K562 (cell line): ENCODE data around the gene NEURL2. TPM values are rescaled to one million over a fixed set of nuclear protein-coding genes. Genes with fewer than 3 reads are reported as not detected.

Experiments used
- ATAC-seq: fragments of 200-7000 bp; cut with Tn5 transposase; 3 replicates; pipeline ENCODE4 v1.9.1; 2020; ENCODE audit warnings: moderate library complexity
- BruUV-seq: library from RNA; stranded (reverse); fragments of 400-500 nt; replicated peaks from 2 replicates; lab custom pipeline; 2021; lab: Mats Ljungman, UMichigan
- CTCF ChIA-PET: fragments of 300-600 bp; formaldehyde crosslinking; extraction: SDS; loops from one replicate; lab custom pipeline; 2021; ENCODE audit warnings: low intra/inter-chr PET ratio; lab: Yijun Ruan, JAX
- POLR2A ChIA-PET: fragments of 300-600, 350-650 bp; sonication (Branson Sonifier 250); formaldehyde crosslinking; extraction: SDS; loops from one replicate; lab custom pipeline; 2021; ENCODE audit warnings: antibody characterized with exemption, inconsistent platforms; lab: Yijun Ruan, JAX
- DNase-seq, 4 experiments: peaks; one replicate each; pipeline versions ENCODE4 v3.0.0 to v3.0.0-alpha.2; 2011 to 2018; ENCODE audit warnings: low spot score in 3 of 4, mixed read lengths in 3 of 4; ENCODE audit errors: extremely low read depth in 1 of 4
- FAIRE-seq: peaks from 2 replicates; lab custom pipeline; 2011; peaks lifted over from hg19 to GRCh38; lab: Jason Lieb, UNC
- H2AFZ ChIP-seq: 2 replicates; pipeline ENCODE4 v1.6.0; 2011; ENCODE audit warnings: low read depth, low read length, control low read depth, inconsistent platforms
- H3K27ac ChIP-seq: fragments of 200-600 bp; 3 replicates; pipeline ENCODE4 v1.8.0; 2011; ENCODE audit warnings: low read depth, mild to moderate bottlenecking, control low read depth, inconsistent platforms, low read length, moderate library complexity, mixed read lengths; ENCODE audit errors: extremely low read depth
- H3K27me3 ChIP-seq, 2 experiments: fragments of 300-600 bp in 1 of 2; 2 replicates in 1 of 2; 3 replicates in 1 of 2; pipeline versions ENCODE4 v1.6.0 to v1.8.0; 2011; ENCODE audit warnings: inconsistent platforms in 2 of 2, low read length in 2 of 2, mild to moderate bottlenecking in 1 of 2, mixed read lengths in 1 of 2, moderate library complexity in 1 of 2; ENCODE audit not compliant: control insufficient read depth in 2 of 2, insufficient read depth in 2 of 2
- H3K36me3 ChIP-seq: fragments of 300-600 bp; 3 replicates; pipeline ENCODE4 v1.8.0; 2011; ENCODE audit warnings: mild to moderate bottlenecking, low read length, inconsistent platforms; ENCODE audit not compliant: control insufficient read depth, insufficient read depth
- H3K4me1 ChIP-seq, 2 experiments: fragments of 200-600 bp in 1 of 2; replicated peaks in 1 of 2; 2 replicates in 1 of 2; 3 replicates in 1 of 2; pipeline versions ENCODE4 v1.5.1 to v1.8.0; 2011; ENCODE audit warnings: inconsistent platforms in 2 of 2, low read length in 2 of 2, mild to moderate bottlenecking in 1 of 2, mixed read lengths in 1 of 2, moderate library complexity in 1 of 2; ENCODE audit not compliant: control insufficient read depth in 2 of 2, insufficient read depth in 2 of 2
- H3K4me2 ChIP-seq: 2 replicates; pipeline ENCODE4 v1.6.1; 2011; ENCODE audit warnings: low read length, control low read depth, inconsistent platforms, mixed read lengths; ENCODE audit not compliant: insufficient read depth
- H3K4me3 ChIP-seq: fragments of 200-600 bp; sonication (generic), shearing (Covaris generic); 2 replicates; pipeline ENCODE4 v1.5.1; 2016; ENCODE audit warnings: control low read depth, inconsistent platforms
- H3K79me2 ChIP-seq: fragments of 200-600 bp; 3 replicates; pipeline ENCODE4 v1.8.0; 2011; ENCODE audit warnings: low read length, inconsistent platforms; ENCODE audit not compliant: control insufficient read depth, insufficient read depth
- H3K9ac ChIP-seq, 2 experiments: 2 replicates each; pipeline versions ENCODE4 v1.6.0 to v1.6.1; 2011; ENCODE audit warnings: low read depth in 2 of 2, low read length in 2 of 2, control low read depth in 1 of 2, inconsistent platforms in 1 of 2, mild to moderate bottlenecking in 1 of 2, mixed read lengths in 1 of 2; ENCODE audit not compliant: insufficient read depth in 1 of 2
- H3K9me1 ChIP-seq: one replicate; pipeline ENCODE4 v1.6.0; 2011; ENCODE audit warnings: inconsistent platforms, mild to moderate bottlenecking, low read length, moderate library complexity; ENCODE audit not compliant: control insufficient read depth, insufficient read depth
- H3K9me3 ChIP-seq: replicated peaks from 2 replicates; pipeline ENCODE4 v1.5.1; 2011; ENCODE audit warnings: low read depth, low read length, inconsistent platforms; ENCODE audit not compliant: control insufficient read depth, insufficient read depth
- H4K20me1 ChIP-seq: replicated peaks from 2 replicates; pipeline ENCODE4 v1.6.1; 2011; ENCODE audit warnings: low read length, inconsistent platforms, mixed read lengths; ENCODE audit not compliant: control insufficient read depth, insufficient read depth
- FOXK2 ChIP-seq, 2 experiments: fragments of 450-650 bp; IDR thresholded peaks in 1 of 2; conservative IDR thresholded peaks in 1 of 2; 2 replicates each; pipeline ENCODE4 v1.6.1; 2016; ENCODE audit warnings: low read depth in 2 of 2, mild to moderate bottlenecking in 1 of 2
- RBFOX2 ChIP-seq: fragments of 200-400 bp; formaldehyde crosslinking; IDR thresholded peaks from 2 replicates; pipeline ENCODE4 v1.6.1; 2017; ENCODE audit warnings: low read depth, mild to moderate bottlenecking, low read length, moderate library complexity
- ZMIZ1 ChIP-seq, 2 experiments: fragments of 150-350 bp in 1 of 2; IDR thresholded peaks; 2 replicates each; pipeline ENCODE4 v1.6.1; 2012 to 2016; ENCODE audit warnings: low read depth in 2 of 2, low read length in 2 of 2, mild to moderate bottlenecking in 1 of 2, moderate library complexity in 1 of 2
- ZNF444 ChIP-seq: fragments of 250-450 bp; sonication (Bioruptor Pico); IDR thresholded peaks from 2 replicates; pipeline ENCODE4 v1.4.0; 2020; ENCODE audit warnings: mild to moderate bottlenecking, moderate library complexity
- WGBS: fragments of 100-300 bp; shearing (Covaris generic); methylation state at CpG from one replicate; pipeline ENCODE4 v1.1.6; 2016; ENCODE audit warnings: low coverage, mixed read lengths; ENCODE audit not compliant: insufficient coverage; ENCODE audit errors: missing lambda C conversion rate; 5-methylcytosine and 5-hydroxymethylcytosine counted together
- in situ Hi-C: fragments of 300-500 bp; cut with MboI; formaldehyde crosslinking; loops from 4 replicates; pipeline ENCODE4 v1.15.0; 2018; ENCODE audit warnings: inconsistent platforms, mixed read lengths
- intact Hi-C: fragments of 100-400 bp; cut with micrococcal nuclease; formaldehyde crosslinking; loops from 2 replicates; pipeline ENCODE4 v1.14.2; 2022
- polyA plus RNA-seq, 8 experiments: library from polyadenylated mRNA; depleted of rRNA in 4 of 8; stranded (reverse) in 5 of 8; unstranded in 3 of 8; fragments of >200 nt; fragmentation: Nextera tagmentation in 2 of 8; fragmentation: Illumina TruSeq in 1 of 8; extraction: Ambion mirVana in 2 of 8; extraction: Trizol in 1 of 8; gene quantifications; 2 replicates each; pipeline versions ENCODE4 v1.2.1 to v1.2.3, GENCODE V29; 2011 to 2014; ENCODE audit warnings: inconsistent platforms in 1 of 8, missing spikeins in 1 of 8
- total RNA-seq, 7 experiments: library from RNA; depleted of rRNA in 6 of 7; stranded (reverse); fragments of >200 nt in 6 of 7; fragmentation: Illumina TruSeq in 2 of 7; extraction: Trizol in 2 of 7; gene quantifications; 2 replicates each; pipeline versions ENCODE4 v1.2.1 to v1.2.3, GENCODE V29; 2011 to 2021; ENCODE audit warnings: low replicate concordance in 1 of 7
- TF ChIP-seq, protein P1 (sequence below): sonication (generic); formaldehyde crosslinking; IDR thresholded peaks from 2 replicates; pipeline ENCODE4 v1.8.0; 2023; ENCODE audit warnings: mild to moderate bottlenecking, missing genetic modification reagents

NEURL2 gene
- total and polyA plus RNA-seq, 9 of the 15 experiments (the other 6 are each of a cell fraction or from before 2014, with no cell fraction given): 0.22 to 1.9 (median 0.50) TPM; not detected in 1

GRCh38 chr20:45907219-45907948 is 16.4 kb upstream of the NEURL2 start:
- no TSS peak for BruUV-seq
- in situ Hi-C loops: no loop called here

More at GRCh38 chr20:45907219-45907948, 16.4 kb upstream of the NEURL2 start:
- ATAC-seq (no peak), FAIRE-seq (no peak), DNase-seq (no peak)
- CTCF ChIA-PET: no interaction called here
- Histone ChIP-seq H3K4me2 (no peak overlapping the region), H3K4me1 (peaks cover 18 to 46% of the 10 kb centered on the region in 2 experiments), H3K79me2 (peaks cover 15% of the 10 kb centered on the region), H3K27me3 (no peaks in the 10 kb centered on the region), H3K9me3 (no peaks in the 10 kb centered on the region), H4K20me1 (no peaks in the 10 kb centered on the region), H3K9ac (peak overlapping the region in 1 of 2 experiments; percentile 49; a peak in 2 of 4 replicates), H3K4me3 (no peak overlapping the region), H3K36me3 (peaks cover 19% of the 10 kb centered on the region; the same call in 2 of the 3 replicates), H2AFZ (no peak overlapping the region), H3K27ac (no peak overlapping the region), H3K9me1 (no peaks in the 10 kb centered on the region)
- 92% methylated on average over 17 of the region's 17 CpGs for WGBS
- intact Hi-C loops: no loop called here
- POLR2A ChIA-PET: interaction anchor here (0.7 to 2.6 kb wide), 3 partner anchors 9 to 12 kb away, joined by 3 to 6 read pairs (median 6); no protein-coding TSS in a partner anchor
- no peak for TF ChIP-seq ZMIZ1 (IDR thresholded peaks at IDR 0.05; ENCODE audit: low read depth in 2 of 2, low read length in 2 of 2)
- no peak for TF ChIP-seq FOXK2 (conservative IDR thresholded peaks at IDR 0.05 in 1 of 2, IDR thresholded peaks at IDR 0.05 in 1 of 2; ENCODE audit: low read depth in 2 of 2)
- no peak for TF ChIP-seq ZNF444 (CRISPR knock-in tag)
- TF ChIP-seq, protein P1, sequence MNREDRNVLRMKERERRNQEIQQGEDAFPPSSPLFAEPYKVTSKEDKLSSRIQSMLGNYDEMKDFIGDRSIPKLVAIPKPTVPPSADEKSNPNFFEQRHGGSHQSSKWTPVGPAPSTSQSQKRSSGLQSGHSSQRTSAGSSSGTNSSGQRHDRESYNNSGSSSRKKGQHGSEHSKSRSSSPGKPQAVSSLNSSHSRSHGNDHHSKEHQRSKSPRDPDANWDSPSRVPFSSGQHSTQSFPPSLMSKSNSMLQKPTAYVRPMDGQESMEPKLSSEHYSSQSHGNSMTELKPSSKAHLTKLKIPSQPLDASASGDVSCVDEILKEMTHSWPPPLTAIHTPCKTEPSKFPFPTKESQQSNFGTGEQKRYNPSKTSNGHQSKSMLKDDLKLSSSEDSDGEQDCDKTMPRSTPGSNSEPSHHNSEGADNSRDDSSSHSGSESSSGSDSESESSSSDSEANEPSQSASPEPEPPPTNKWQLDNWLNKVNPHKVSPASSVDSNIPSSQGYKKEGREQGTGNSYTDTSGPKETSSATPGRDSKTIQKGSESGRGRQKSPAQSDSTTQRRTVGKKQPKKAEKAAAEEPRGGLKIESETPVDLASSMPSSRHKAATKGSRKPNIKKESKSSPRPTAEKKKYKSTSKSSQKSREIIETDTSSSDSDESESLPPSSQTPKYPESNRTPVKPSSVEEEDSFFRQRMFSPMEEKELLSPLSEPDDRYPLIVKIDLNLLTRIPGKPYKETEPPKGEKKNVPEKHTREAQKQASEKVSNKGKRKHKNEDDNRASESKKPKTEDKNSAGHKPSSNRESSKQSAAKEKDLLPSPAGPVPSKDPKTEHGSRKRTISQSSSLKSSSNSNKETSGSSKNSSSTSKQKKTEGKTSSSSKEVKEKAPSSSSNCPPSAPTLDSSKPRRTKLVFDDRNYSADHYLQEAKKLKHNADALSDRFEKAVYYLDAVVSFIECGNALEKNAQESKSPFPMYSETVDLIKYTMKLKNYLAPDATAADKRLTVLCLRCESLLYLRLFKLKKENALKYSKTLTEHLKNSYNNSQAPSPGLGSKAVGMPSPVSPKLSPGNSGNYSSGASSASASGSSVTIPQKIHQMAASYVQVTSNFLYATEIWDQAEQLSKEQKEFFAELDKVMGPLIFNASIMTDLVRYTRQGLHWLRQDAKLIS: no peak
- TF ChIP-seq RBFOX2: peak; percentile 31; the same call in 1 of the 2 replicates
